IMR-90 (cell line): Measurements from ENCODE around the gene WBP2NL. TPM values are rescaled to one million over a fixed set of nuclear protein-coding genes. Genes with fewer than 3 reads are reported as not detected.

Experiments
- ATAC-seq: fragments of 200-7000 bp; cut with Tn5 transposase; 2 replicates; pipeline ENCODE4 v1.9.1; 2020; ENCODE audit warnings: low read depth, mild to moderate bottlenecking, moderate library complexity
- BruUV-seq: library from RNA; stranded (reverse); fragments of 400-500 nt; replicated peaks from 2 replicates; lab custom pipeline; 2021; lab: Mats Ljungman, UMichigan
- CTCF ChIA-PET: fragments of 300-600 bp; formaldehyde crosslinking; extraction: SDS; loops from one replicate; lab custom pipeline; 2021; ENCODE audit warnings: antibody characterized with exemption; lab: Yijun Ruan, JAX
- POLR2A ChIA-PET: fragments of 300-600 bp; sonication (Branson Sonifier 250); formaldehyde crosslinking; loops from one replicate; lab custom pipeline; 2022; ENCODE audit warnings: antibody characterized with exemption; ENCODE audit not compliant: unreplicated experiment; lab: Charles Lee
- DNase-seq: peaks from one replicate; pipeline ENCODE4 v3.0.0; 2013
- H2AFZ ChIP-seq: replicated peaks from 2 replicates; pipeline ENCODE3; 2013; ENCODE audit warnings: low read length, mild to moderate bottlenecking; ENCODE audit not compliant: poor library complexity
- H2AK5ac ChIP-seq: 2 replicates; pipeline ENCODE4 v1.6.1; 2013; ENCODE audit warnings: low read depth, low read length, inconsistent platforms
- H2AK9ac ChIP-seq: replicated peaks from 2 replicates; pipeline ENCODE3; 2013; ENCODE audit warnings: mild to moderate bottlenecking, low read depth, low read length, moderate library complexity; ENCODE audit not compliant: poor library complexity
- H2BK120ac ChIP-seq: 2 replicates; pipeline ENCODE4 v1.6.1; 2013; ENCODE audit warnings: low read depth, low read length, inconsistent platforms
- H2BK15ac ChIP-seq: 3 replicates; pipeline ENCODE4 v1.6.1; 2013; ENCODE audit warnings: low read depth, low read length, inconsistent platforms
- H2BK20ac ChIP-seq: 2 replicates; pipeline ENCODE4 v1.6.1; 2013; ENCODE audit warnings: low read depth, mild to moderate bottlenecking, inconsistent platforms, low read length, moderate library complexity
- H2BK5ac ChIP-seq: 2 replicates; pipeline ENCODE4 v1.6.1; 2013; ENCODE audit warnings: mild to moderate bottlenecking, low read depth, low read length, inconsistent platforms; ENCODE audit not compliant: poor library complexity, severe bottlenecking
- H3K14ac ChIP-seq: replicated peaks from 2 replicates; pipeline ENCODE4 v1.6.1; 2013; ENCODE audit warnings: low read depth, low read length, inconsistent platforms
- H3K18ac ChIP-seq: 2 replicates; pipeline ENCODE4 v1.6.1; 2013; ENCODE audit warnings: low read depth, low read length, control low read depth
- H3K23ac ChIP-seq: 2 replicates; pipeline ENCODE4 v1.6.1; 2013; ENCODE audit warnings: low read depth, low read length, inconsistent platforms
- H3K27ac ChIP-seq: 2 replicates; pipeline ENCODE4 v1.5.1; 2013; ENCODE audit warnings: mild to moderate bottlenecking, control low read depth, low read length; ENCODE audit not compliant: insufficient read depth
- H3K27me3 ChIP-seq: 2 replicates; pipeline ENCODE4 v1.6.1; 2013; ENCODE audit warnings: low read length; ENCODE audit not compliant: control insufficient read depth, insufficient read depth
- H3K36me3 ChIP-seq: 2 replicates; pipeline ENCODE4 v1.6.1; 2013; ENCODE audit warnings: low read length, mixed read lengths; ENCODE audit not compliant: control insufficient read depth, insufficient read depth
- H3K4ac ChIP-seq: 2 replicates; pipeline ENCODE4 v1.6.1; 2013; ENCODE audit warnings: low read depth, low read length, inconsistent platforms
- H3K4me1 ChIP-seq: 2 replicates; pipeline ENCODE4 v1.6.1; 2013; ENCODE audit warnings: low read length, mixed read lengths; ENCODE audit not compliant: control insufficient read depth, insufficient read depth
- H3K4me2 ChIP-seq: 2 replicates; pipeline ENCODE4 v1.6.1; 2013; ENCODE audit warnings: low read depth, mild to moderate bottlenecking, control low read depth, low read length, moderate library complexity
- H3K4me3 ChIP-seq: 2 replicates; pipeline ENCODE4 v1.5.1; 2013; ENCODE audit warnings: low read depth, mild to moderate bottlenecking, control low read depth, low read length, moderate library complexity; ENCODE audit not compliant: insufficient read depth
- H3K56ac ChIP-seq: 2 replicates; pipeline ENCODE4 v1.6.1; 2013; ENCODE audit warnings: low read length, inconsistent platforms; ENCODE audit not compliant: insufficient read depth; ENCODE audit errors: extremely low read depth
- H3K79me1 ChIP-seq, 2 experiments: 2 replicates each; pipeline ENCODE4 v1.6.1; 2013; ENCODE audit warnings: low read length in 2 of 2, inconsistent platforms in 1 of 2, low read depth in 1 of 2
- H3K9ac ChIP-seq: 2 replicates; pipeline ENCODE4 v1.6.1; 2013; ENCODE audit warnings: low read depth, low read length, control low read depth
- H3K9me1 ChIP-seq: 2 replicates; pipeline ENCODE4 v1.6.1; 2013; ENCODE audit warnings: low read length, inconsistent platforms; ENCODE audit not compliant: insufficient read depth
- H3K9me3 ChIP-seq: 2 replicates; pipeline ENCODE4 v1.6.1; 2013; ENCODE audit warnings: low read length; ENCODE audit not compliant: control insufficient read depth, insufficient read depth
- H4K20me1 ChIP-seq: 2 replicates; pipeline ENCODE4 v1.6.1; 2013; ENCODE audit warnings: low read length, inconsistent platforms; ENCODE audit not compliant: insufficient read depth
- H4K5ac ChIP-seq: 2 replicates; pipeline ENCODE4 v1.6.1; 2013; ENCODE audit warnings: mild to moderate bottlenecking, low read depth, low read length, control low read depth
- H4K8ac ChIP-seq, 2 experiments: 2 replicates each; pipeline ENCODE4 v1.6.1; 2013; ENCODE audit warnings: low read depth in 2 of 2, low read length in 2 of 2, control low read depth in 1 of 2, inconsistent platforms in 1 of 2
- H4K91ac ChIP-seq: 2 replicates; pipeline ENCODE4 v1.6.1; 2013; ENCODE audit warnings: low read depth, low read length, inconsistent platforms; ENCODE audit not compliant: insufficient read depth
- CHD1 ChIP-seq: IDR thresholded peaks from 2 replicates; pipeline ENCODE4 v1.6.1; 2012; ENCODE audit warnings: low read depth, low read length, improper control_type of control experiment
- CTCF ChIP-seq: conservative IDR thresholded peaks from 2 replicates; pipeline ENCODE4 v1.5.1; 2012; ENCODE audit warnings: mild to moderate bottlenecking, low read depth, low read length, improper control_type of control experiment
- NFE2L2 ChIP-seq: fragments of 150-350 bp; IDR thresholded peaks from 2 replicates; pipeline ENCODE4 v1.6.1; 2016; ENCODE audit warnings: low read depth, mild to moderate bottlenecking, low read length
- USF2 ChIP-seq: fragments of 150-350 bp; IDR thresholded peaks from 2 replicates; pipeline ENCODE4 v1.6.1; 2017; ENCODE audit warnings: mild to moderate bottlenecking, antibody characterized with exemption, low read length, low read depth
- WGBS, 2 experiments: methylation state at CpG; one replicate each; pipeline versions ENCODE4 v1.1.5 to v1.1.7; 2013; ENCODE audit warnings: missing lambda C conversion rate in 2 of 2; ENCODE audit not compliant: insufficient read length in 1 of 2; ENCODE audit errors: extremely low coverage in 2 of 2; 5-methylcytosine and 5-hydroxymethylcytosine counted together
- dilution Hi-C: fragments of 300-500 bp; cut with HindIII; formaldehyde crosslinking; loops from one replicate; pipeline ENCODE4 v1.14.3; 2018; ENCODE audit warnings: low sequenced_read_pairs; ENCODE audit not compliant: unreplicated experiment
- in situ Hi-C: fragments of 300-500 bp; cut with MboI; formaldehyde crosslinking; loops from 3 replicates; pipeline ENCODE4 v1.14.3; 2019; ENCODE audit warnings: low sequenced_read_pairs, inconsistent platforms, mixed read lengths
- intact Hi-C: fragments of 100-400 bp; cut with micrococcal nuclease; formaldehyde crosslinking; loops from 2 replicates; pipeline ENCODE4 v1.10.0; 2022
- polyA plus RNA-seq, 3 experiments: library from polyadenylated mRNA; depleted of rRNA; stranded (reverse); fragments of >200 nt; gene quantifications; 2 replicates each; pipeline ENCODE4 v1.2.3, GENCODE V29; 2012; ENCODE audit warnings: low replicate concordance in 1 of 3
- total RNA-seq: library from RNA; depleted of rRNA; stranded (reverse); fragments of >200 nt; gene quantifications from 2 replicates; pipeline ENCODE4 v1.2.3, GENCODE V29; 2012

The WBP2NL gene
- total and polyA plus RNA-seq, 2 of the 4 experiments (the other 2 are of a cell fraction): not detected

GRCh38 chr22:41969110-41969646, 29.4 kb upstream of the WBP2NL start, which contains the start of gene SEPTIN3:
TSS of gene SEPTIN3 (plus strand) at chr22:41969443. CDS start at chr22:41971493, 2,050 bp downstream.
- no peak within 1 kb of the TSS for H4K5ac ChIP-seq
- no peak within 1 kb of the TSS for H4K8ac ChIP-seq
- H3K4me2 ChIP-seq: no peak within 1 kb of the TSS
- no peak within 1 kb of the TSS for H3K9ac ChIP-seq
- no peak for TF ChIP-seq USF2
- TF ChIP-seq NFE2L2: no peak
- TF ChIP-seq CHD1: no peak
- TF ChIP-seq CTCF: no peak
- no peak within 1 kb of the TSS; the same call in 1 of the 2 replicates for H2AK5ac ChIP-seq
- dilution Hi-C loops: no loop called here
- intact Hi-C loops: no loop called here
- H4K91ac ChIP-seq: no peak within 1 kb of the TSS
- H3K23ac ChIP-seq: no peak within 1 kb of the TSS
- 27% methylated on average over 3 of the region's 8 CpGs; no CpG with 5 or more reads in 1 of the 2 experiments for WGBS, 2 experiments
- CTCF ChIA-PET: interaction anchor here (0.5 kb wide), 1 partner anchor 313 kb away, joined by 4 read pairs; no protein-coding TSS in a partner anchor
- no peaks in the 10 kb centered on the region for H3K9me1 ChIP-seq
- H2BK20ac ChIP-seq: no peak within 1 kb of the TSS
- no peak within 1 kb of the TSS for H3K4me3 ChIP-seq
- DNase-seq (no peak), ATAC-seq (no peak)
- H3K4me1 ChIP-seq: no peaks in the 10 kb centered on the region
- in situ Hi-C loops: loop anchor here (5.0 kb wide), 1 partner anchor 473 kb away; no protein-coding TSS in a partner anchor
- H2BK15ac ChIP-seq: no peak within 1 kb of the TSS
- H3K18ac ChIP-seq: no peak within 1 kb of the TSS
- no peak within 1 kb of the TSS for H2BK5ac ChIP-seq
- H3K79me1 ChIP-seq: no peaks in the 10 kb centered on the region
- H3K4ac ChIP-seq: no peak within 1 kb of the TSS
- no peak within 1 kb of the TSS for H2BK120ac ChIP-seq
- no peak within 1 kb of the TSS for H3K56ac ChIP-seq
- peak within 1 kb of the TSS; percentile 53 for H2AFZ ChIP-seq
- H3K36me3 ChIP-seq: no peaks in the 10 kb centered on the region
- H3K27me3 ChIP-seq: peaks cover 28% of the 10 kb centered on the region
- H2AK9ac ChIP-seq: peak within 1 kb of the TSS; percentile 57
- H3K14ac ChIP-seq: no peak within 1 kb of the TSS
- POLR2A ChIA-PET: no interaction called here
- no peaks in the 10 kb centered on the region for H4K20me1 ChIP-seq
- BruUV-seq: no TSS peak
- no peaks in the 10 kb centered on the region for H3K9me3 ChIP-seq
- H3K27ac ChIP-seq: no peak within 1 kb of the TSS
